Measurements from ENCODE around the gene C14orf39. TPM values are rescaled to one million over a fixed set of nuclear protein-coding genes. Genes with fewer than 3 reads are reported as not detected.

The C14orf39 gene
- total and polyA plus RNA-seq, 3 experiments from 2014 or later: not detected

Other genes with a start within 250 kb of the C14orf39 start
- gene PPM1A, start 236.8 kb downstream of the C14orf39 start, total RNA-seq: 10 to 100 TPM; 54.6 to 55.3 TPM
- gene PPM1A, start 236.8 kb downstream of the C14orf39 start, polyA plus RNA-seq: 22.3 TPM
- gene SIX6, start 23.1 kb upstream of the C14orf39 start, total RNA-seq: not detected
- not detected for gene SIX6, start 23.1 kb upstream of the C14orf39 start, polyA plus RNA-seq
- not detected for gene SIX1, start 163.4 kb upstream of the C14orf39 start, total RNA-seq
- not detected for gene SIX1, start 163.4 kb upstream of the C14orf39 start, polyA plus RNA-seq
- under 1 TPM in 1 of 2 experiments, not detected in 1; 0.09 TPM for gene SIX4, start 238.3 kb upstream of the C14orf39 start, total RNA-seq
- not detected for gene SIX4, start 238.3 kb upstream of the C14orf39 start, polyA plus RNA-seq
- 10 to 100 TPM; 37.1 to 47.8 TPM for gene MNAT1, start 248.7 kb upstream of the C14orf39 start, total RNA-seq
- 16.0 TPM for gene MNAT1, start 248.7 kb upstream of the C14orf39 start, polyA plus RNA-seq

Data from CD8-positive, alpha-beta memory T cell (primary cell).